GM18507 (cell line): ENCODE results near the gene CYBB.
A peak's percentile ranks its signal among the peaks of the same experiment; 100 is the strongest.

Experiments
- DNase-seq: peaks from one replicate; pipeline ENCODE4 v3.0.0; 2011; ENCODE audit warnings: low read depth; ENCODE audit not compliant: insufficient read length; ENCODE audit errors: extremely low spot score
- FAIRE-seq: peaks from 2 replicates; lab custom pipeline; 2011; peaks lifted over from hg19 to GRCh38; lab: Jason Lieb, UNC

The CYBB gene

GRCh38 chrX:37825215-37825842 is 45.5 kb downstream of the CYBB start:
- DNase-seq (no peak), FAIRE-seq (peak; percentile 88)

- FAIRE-seq, result no peak
- DNase-seq, result no peak
These were observed 49.9 kb downstream of the CYBB start for GRCh38 chrX:37829721-37830120.

GRCh38 chrX:37830371-37830770 is 50.5 kb downstream of the CYBB start:
- DNase-seq, result no peak
- FAIRE-seq, result no peak

GRCh38 chrX:37834937-37835336 is 55.1 kb downstream of the CYBB start:
- FAIRE-seq (no peak), DNase-seq (no peak)

- no peak for DNase-seq
- FAIRE-seq, result no peak
These were observed 61.1 kb downstream of the CYBB start for GRCh38 chrX:37840931-37841330.

- FAIRE-seq, result no peak
- no peak for DNase-seq
These were observed 64.8 kb downstream of the CYBB start for GRCh38 chrX:37844622-37845021.

GRCh38 chrX:37846141-37846540 is 66.3 kb downstream of the CYBB start:
- FAIRE-seq (no peak), DNase-seq (no peak)

- DNase-seq, result no peak
- FAIRE-seq, result peak; percentile 70
These were observed 66.7 kb downstream of the CYBB start for GRCh38 chrX:37846558-37846933.

- peak; percentile 57 for DNase-seq
- peak; percentile 94 for FAIRE-seq
These were observed 67.3 kb downstream of the CYBB start, which contains the start of gene DYNLT3 for GRCh38 chrX:37846934-37847732. DYNLT3 (minus strand) TSS chrX:37847571; CDS start chrX:37847510, 61 bp downstream.

- DNase-seq (no peak), FAIRE-seq (no peak)
These were observed 67.9 kb downstream of the CYBB start for GRCh38 chrX:37847733-37848197.

GRCh38 chrX:37854148-37854547 is 74.3 kb downstream of the CYBB start:
- no peak for FAIRE-seq
- DNase-seq, result no peak

- DNase-seq (no peak), FAIRE-seq (peak; percentile 5)
These were observed 74.9 kb downstream of the CYBB start for GRCh38 chrX:37854748-37855147.

GRCh38 chrX:37860721-37861120 is 80.9 kb downstream of the CYBB start:
- FAIRE-seq (no peak), DNase-seq (no peak)

GRCh38 chrX:37862851-37863250 is 83.0 kb downstream of the CYBB start:
- DNase-seq (no peak), FAIRE-seq (no peak)
